Measurements from ENCODE around the gene CLIC4. TPM values are rescaled to one million over a fixed set of nuclear protein-coding genes. Genes with fewer than 3 reads are reported as not detected.

Gene CLIC4
- total and polyA plus RNA-seq, 2 of the 8 experiments (the other 6 are each of a cell fraction or from before 2014, with no cell fraction given) = 77.5 to 293 TPM

- FAIRE-seq = no peak
- TF ChIP-seq CEBPB (IDR thresholded peaks at IDR 0.05; ENCODE audit: low read depth, low read length) (peak; percentile 10; the same call in 1 of the 2 replicates), BCL11A (IDR thresholded peaks at IDR 0.05; ENCODE audit: low read depth in 2 of 2, low read length in 2 of 2) (no peak)
Observed at GRCh38 chr1:24892188-24893153, 147.2 kb downstream of the CLIC4 start.

More at GRCh38 chr1:24892188-24893153, 147.2 kb downstream of the CLIC4 start:
- Histone ChIP-seq H3K36me3 (ENCODE audit: control insufficient read depth in 2 of 4, insufficient read depth in 4 of 4, low read length in 3 of 4) (no peaks in the 10 kb centered on the region), H2BK5ac (ENCODE audit: low read depth, low read length) (no peak overlapping the region), H3K18ac (ENCODE audit: extremely low read depth, low read length) (no peak overlapping the region), H3K4me3 (ENCODE audit: extremely low read depth in 1 of 4, insufficient read depth in 2 of 4, low read depth in 3 of 4, low read length in 4 of 4) (no peak overlapping the region), H3K9ac (replicated peaks in 1 of 4; ENCODE audit: extremely low read depth in 1 of 4, low read depth in 3 of 4, low read length in 3 of 4) (no peak overlapping the region), H4K20me1 (replicated peaks in 1 of 2; ENCODE audit: control insufficient read depth in 1 of 2, insufficient read depth in 2 of 2, low read length in 2 of 2) (no peaks in the 10 kb centered on the region), H2AK5ac (ENCODE audit: low read depth, low read length) (no peak overlapping the region), H2BK15ac (ENCODE audit: low read length) (no peak overlapping the region), H3K4me1 (replicated peaks in 1 of 4; ENCODE audit: control insufficient read depth in 3 of 4, insufficient read depth in 4 of 4, low read length in 3 of 4) (no peaks in the 10 kb centered on the region), H3K14ac (ENCODE audit: insufficient read length) (no peak overlapping the region), H2BK20ac (ENCODE audit: low read length) (no peak overlapping the region), H3K27me3 (replicated peaks in 1 of 4; ENCODE audit: control insufficient read depth in 3 of 4, extremely low read depth in 1 of 4, insufficient read depth in 3 of 4, low read length in 3 of 4) (no peaks in the 10 kb centered on the region), H3K4ac (replicated peaks; ENCODE audit: insufficient read length, low read depth, low read length) (no peak overlapping the region), H2AFZ (ENCODE audit: low read length) (no peak overlapping the region), H3K23me2 (ENCODE audit: low read depth, low read length) (no peaks in the 10 kb centered on the region), H4K91ac (replicated peaks; ENCODE audit: insufficient read length, low read length) (no peak overlapping the region), H3K27ac (ENCODE audit: low read depth, low read length) (no peak overlapping the region), H4K5ac (ENCODE audit: insufficient read length, low read depth, low read length) (no peak overlapping the region), H3K56ac (replicated peaks; ENCODE audit: insufficient read length, low read depth, low read length) (no peak overlapping the region), H3K79me2 (ENCODE audit: control insufficient read depth in 1 of 2, insufficient read depth in 2 of 2, low read length in 2 of 2) (no peaks in the 10 kb centered on the region), H2BK12ac (ENCODE audit: low read depth, low read length) (no peak overlapping the region), H3K4me2 (ENCODE audit: insufficient read depth in 1 of 2, low read depth in 2 of 2, low read length in 2 of 2) (no peak overlapping the region), H3K9me3 (ENCODE audit: insufficient read depth in 2 of 2, low read depth in 1 of 2, low read length in 1 of 2) (peaks cover 13 to 24% of the 10 kb centered on the region in 2 experiments), H3K23ac (ENCODE audit: insufficient read length) (no peak overlapping the region), H4K8ac (ENCODE audit: extremely low read depth, insufficient read depth, low read length) (no peak overlapping the region), H3K79me1 (ENCODE audit: low read depth, low read length) (no peaks in the 10 kb centered on the region), H2BK120ac (replicated peaks; ENCODE audit: low read depth, low read length) (no peak overlapping the region)
- 72% methylated on average over 1 of the region's 1 CpG; no CpG with 5 or more reads in 1 of the 2 experiments for WGBS, 2 experiments (ENCODE audit: extremely low coverage in 1 of 2, insufficient coverage in 1 of 2, insufficient read length in 1 of 2, insufficient replicate concordance in 2 of 2, low coverage in 1 of 2, low lambda C conversion rate in 2 of 2, missing lambda C conversion rate in 1 of 2)
- POLR2A ChIA-PET (ENCODE audit: partially characterized antibody) = no interaction called here
- peak in 1 of 2 experiments; percentile 32 for DNase-seq (ENCODE audit: low read depth in 1 of 2, low spot score in 2 of 2)
- CTCF ChIA-PET (ENCODE audit: partially characterized antibody) = interaction anchor here (0.5 to 1.2 kb wide), 5 partner anchors 43 to 1827 kb away, joined by 3 to 5 read pairs (median 3); no protein-coding TSS in a partner anchor
